HepG2 (cell line): ENCODE measurements around the gene PAXX. TPM values are rescaled to one million over a fixed set of nuclear protein-coding genes. Genes with fewer than 3 reads are reported as not detected.

Experiments used
- ATAC-seq: fragments of 200-7000 bp; cut with Tn5 transposase; 3 replicates; pipeline ENCODE4 v1.9.1; 2020; ENCODE audit warnings: mild to moderate bottlenecking, moderate library complexity
- BruUV-seq: library from RNA; stranded (reverse); fragments of 400-500 nt; replicated peaks from 2 replicates; lab custom pipeline; 2021; lab: Mats Ljungman, UMichigan
- CTCF ChIA-PET: fragments of 300-600 bp; formaldehyde crosslinking; extraction: SDS; loops from one replicate; lab custom pipeline; 2021; ENCODE audit warnings: low total read pairs, inconsistent platforms, low intra/inter-chr PET ratio; lab: Yijun Ruan, JAX
- POLR2A ChIA-PET: fragments of 350-600 bp; sonication (Branson Sonifier 250); formaldehyde crosslinking; loops from one replicate; lab custom pipeline; 2020; ENCODE audit warnings: antibody characterized with exemption, inconsistent platforms; lab: Yijun Ruan, JAX
- DNase-seq: peaks from one replicate; pipeline ENCODE4 v3.0.0-alpha.2; 2015; ENCODE audit warnings: low spot score
- FAIRE-seq: peaks from 3 replicates; lab custom pipeline; 2011; peaks lifted over from hg19 to GRCh38; lab: Jason Lieb, UNC
- H2AFZ ChIP-seq: one replicate; pipeline ENCODE4 v1.6.1; 2011; ENCODE audit warnings: low read length, inconsistent platforms
- H3K27ac ChIP-seq: fragments of 300-600 bp; 3 replicates; pipeline ENCODE4 v1.8.0; 2011; ENCODE audit warnings: mixed run types, mild to moderate bottlenecking, mixed read lengths, low read length, inconsistent platforms; ENCODE audit not compliant: insufficient read depth; ENCODE audit errors: extremely low read length
- H3K27me3 ChIP-seq, 2 experiments: fragments of 200-600 bp in 1 of 2; 2 replicates in 1 of 2; 3 replicates in 1 of 2; pipeline versions ENCODE4 v1.6.0 to v1.8.0; 2011; ENCODE audit warnings: low read length in 2 of 2, mild to moderate bottlenecking in 2 of 2, moderate library complexity in 2 of 2, inconsistent platforms in 1 of 2; ENCODE audit not compliant: insufficient read depth in 2 of 2, control insufficient read depth in 1 of 2
- H3K36me3 ChIP-seq, 2 experiments: fragments of 200-600 bp in 1 of 2; replicated peaks in 1 of 2; 2 replicates in 1 of 2; 3 replicates in 1 of 2; pipeline versions ENCODE4 v1.5.1 to v1.8.0; 2011; ENCODE audit warnings: low read length in 2 of 2, inconsistent platforms in 1 of 2; ENCODE audit not compliant: insufficient read depth in 2 of 2, control insufficient read depth in 1 of 2
- H3K4me1 ChIP-seq: 2 replicates; pipeline ENCODE4 v1.5.1; 2012; ENCODE audit warnings: low read length, inconsistent platforms; ENCODE audit not compliant: insufficient read depth
- H3K4me2 ChIP-seq: 2 replicates; pipeline ENCODE4 v1.6.0; 2011; ENCODE audit warnings: low read depth, low read length, inconsistent platforms
- H3K4me3 ChIP-seq, 3 experiments: fragments of 200-600 bp in 1 of 3; sonication (generic), shearing (Covaris generic) in 1 of 3; replicated peaks in 1 of 3; 2 replicates each; pipeline ENCODE4 v1.5.1; 2011 to 2016; ENCODE audit warnings: low read length in 3 of 3, inconsistent platforms in 2 of 3, low read depth in 2 of 3, mild to moderate bottlenecking in 2 of 3, control low read depth in 1 of 3, mixed read lengths in 1 of 3; ENCODE audit not compliant: insufficient read depth in 1 of 3
- H3K79me2 ChIP-seq: one replicate; pipeline ENCODE4 v1.6.1; 2011; ENCODE audit warnings: low read length, inconsistent platforms; ENCODE audit not compliant: insufficient read depth
- H3K9ac ChIP-seq: 2 replicates; pipeline ENCODE4 v1.6.0; 2011; ENCODE audit warnings: mild to moderate bottlenecking, low read depth, low read length, inconsistent platforms; ENCODE audit not compliant: insufficient read depth
- H3K9me3 ChIP-seq: 2 replicates; pipeline ENCODE4 v1.5.1; 2012; ENCODE audit warnings: mild to moderate bottlenecking, low read length
- H4K20me1 ChIP-seq: 2 replicates; pipeline ENCODE4 v1.6.0; 2011; ENCODE audit warnings: inconsistent platforms, mild to moderate bottlenecking, low read length, moderate library complexity; ENCODE audit not compliant: insufficient read depth
- ARNT2 ChIP-seq: sonication (generic); formaldehyde crosslinking; IDR thresholded peaks from 2 replicates; pipeline ENCODE4 v1.8.0; 2022; ENCODE audit warnings: mild to moderate bottlenecking, low read depth, missing genetic modification reagents, moderate library complexity
- BCL6 ChIP-seq: IDR thresholded peaks from 2 replicates; pipeline ENCODE4 v1.6.1; 2016; ENCODE audit warnings: missing genetic modification reagents, missing compliant biosample characterization
- HDAC6 ChIP-seq: fragments of 200-600 bp; sonication (generic); IDR thresholded peaks from 2 replicates; pipeline ENCODE4 v1.7.0; 2017; ENCODE audit warnings: mild to moderate bottlenecking, antibody characterized with exemption, low read length, low read depth
- KLF13 ChIP-seq: sonication (generic); formaldehyde crosslinking; IDR thresholded peaks from 2 replicates; pipeline ENCODE4 v1.4.0; 2020; ENCODE audit warnings: mild to moderate bottlenecking, missing genetic modification reagents
- MED1 ChIP-seq: sonication (generic); formaldehyde crosslinking; IDR thresholded peaks from 2 replicates; pipeline ENCODE4 v1.4.0; 2020; ENCODE audit warnings: missing genetic modification reagents
- PBX3 ChIP-seq: sonication (generic); formaldehyde crosslinking; IDR thresholded peaks from 2 replicates; pipeline ENCODE4 v1.8.1; 2023; ENCODE audit warnings: missing genetic modification reagents, inconsistent platforms, borderline replicate concordance
- PHF8 ChIP-seq: sonication (generic); formaldehyde crosslinking; IDR thresholded peaks from 2 replicates; pipeline ENCODE4 v1.5.0; 2020; ENCODE audit warnings: missing genetic modification reagents
- RBFOX2 ChIP-seq: fragments of 200-400 bp; formaldehyde crosslinking; IDR thresholded peaks from 2 replicates; pipeline ENCODE4 v1.6.1; 2017; ENCODE audit warnings: low read depth, mild to moderate bottlenecking, low read length
- RFX3 ChIP-seq: IDR thresholded peaks from 2 replicates; pipeline ENCODE4 v1.6.1; 2016; ENCODE audit warnings: missing biosample characterization, missing genetic modification reagents
- SMAD1 ChIP-seq: sonication (generic); formaldehyde crosslinking; IDR thresholded peaks from 2 replicates; pipeline ENCODE4 v1.4.0; 2020; ENCODE audit warnings: missing genetic modification reagents, low read depth, mild to moderate bottlenecking, borderline replicate concordance
- TARDBP ChIP-seq: sonication (generic); formaldehyde crosslinking; IDR thresholded peaks from 2 replicates; pipeline ENCODE4 v1.8.0; 2022; ENCODE audit warnings: mild to moderate bottlenecking, missing genetic modification reagents
- ZMYM4 ChIP-seq: sonication (generic); formaldehyde crosslinking; IDR thresholded peaks from 2 replicates; pipeline ENCODE4 v1.8.1; 2023; ENCODE audit warnings: mild to moderate bottlenecking, missing genetic modification reagents
- ZNF292 ChIP-seq: sonication (generic); formaldehyde crosslinking; IDR thresholded peaks from 2 replicates; pipeline ENCODE4 v1.8.1; 2022; ENCODE audit warnings: mild to moderate bottlenecking, low read depth, missing genetic modification reagents, borderline replicate concordance
- ZNF546 ChIP-seq: sonication (generic); formaldehyde crosslinking; conservative IDR thresholded peaks from 2 replicates; pipeline ENCODE4 v1.8.1; 2023; ENCODE audit warnings: mild to moderate bottlenecking, missing genetic modification reagents
- ZNF83 ChIP-seq: sonication (generic); formaldehyde crosslinking; IDR thresholded peaks from 2 replicates; pipeline ENCODE4 v1.4.0; 2020; ENCODE audit warnings: missing genetic modification reagents, mild to moderate bottlenecking, borderline replicate concordance
- WGBS: methylation state at CpG from one replicate; pipeline ENCODE4 v1.1.6; 2017; ENCODE audit warnings: low lambda C conversion rate; 5-methylcytosine and 5-hydroxymethylcytosine counted together
- in situ Hi-C: cut with HindIII; loops from 2 replicates; pipeline ENCODE4 v1.10.0; 2017; ENCODE audit warnings: low pct_unique_long_range_greater_than_20kb; ENCODE audit not compliant: extremely low pct_ligation_motif_present
- intact Hi-C: fragments of 100-400 bp; cut with micrococcal nuclease; formaldehyde crosslinking; loops from one replicate; pipeline ENCODE4 v1.10.0; 2022; ENCODE audit not compliant: unreplicated experiment
- polyA plus RNA-seq, 8 experiments: library from polyadenylated mRNA; depleted of rRNA in 3 of 8; stranded (reverse) in 7 of 8; unstranded in 1 of 8; fragments of >200 nt; fragmentation: Illumina TruSeq in 4 of 8; extraction: Trizol in 4 of 8; gene quantifications; 2 replicates each; pipeline versions ENCODE4 v1.2.1 to v1.2.3, GENCODE V29; 2011 to 2016; ENCODE audit warnings: low read depth in 4 of 8, missing spikeins in 1 of 8, mixed read lengths in 1 of 8; ENCODE audit not compliant: insufficient read depth in 1 of 8
- total RNA-seq, 5 experiments: library from RNA; depleted of rRNA; stranded (reverse); fragments of >200 nt; fragmentation: Illumina TruSeq; extraction: Trizol; gene quantifications; 2 replicates each; pipeline ENCODE4 v1.2.3, GENCODE V29; 2016; ENCODE audit warnings: low read depth in 1 of 5

PAXX gene
- total and polyA plus RNA-seq, 2 of the 13 experiments (the other 11 are each of a cell fraction or from before 2014, with no cell fraction given): 14.0 to 31.9 TPM

DNA sequence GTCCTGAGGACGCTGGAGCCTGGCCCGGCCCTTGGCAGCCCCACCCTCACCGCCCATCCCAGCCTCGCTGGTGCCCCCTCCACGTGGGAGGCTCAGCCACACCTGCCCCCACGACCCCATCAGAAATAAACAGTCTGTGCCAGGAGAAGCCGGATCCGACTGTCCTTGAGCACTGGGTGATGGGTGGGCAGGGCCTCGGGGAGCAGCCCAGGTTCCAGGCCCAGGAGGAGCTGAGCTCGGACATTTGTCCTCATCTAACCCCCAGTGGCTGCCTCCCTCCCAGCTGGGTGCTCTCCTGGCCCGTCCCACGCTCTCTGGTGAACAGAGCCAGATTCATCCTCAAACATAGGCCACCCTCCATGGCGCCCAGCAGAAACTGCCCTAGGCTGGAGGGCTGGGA, 19.5 kb upstream of the PAXX start:
- TF ChIP-seq ZMYM4 (CRISPR knock-in tag) (no peak), HDAC6 (no peak), ZNF292 (no peak)
- Histone ChIP-seq H3K27me3 (peaks cover 32 to 84% of the 10 kb centered on the region in 2 experiments), H3K4me2 (no peak overlapping the region), H3K4me1 (peaks cover 40% of the 10 kb centered on the region), H3K36me3 (no peaks in the 10 kb centered on the region), H3K79me2 (no peaks in the 10 kb centered on the region), H3K9me3 (no peaks in the 10 kb centered on the region), H3K27ac (no peak overlapping the region), H3K9ac (no peak overlapping the region), H4K20me1 (no peaks in the 10 kb centered on the region), H3K4me3 (no peak overlapping the region), H2AFZ (no peak overlapping the region)
- CTCF ChIA-PET: no interaction called here
- intact Hi-C loops: no loop called here
- POLR2A ChIA-PET: interaction anchor here (1.4 to 1.5 kb wide), 2 partner anchors 11 to 19 kb away, joined by 3 read pairs; partner anchors contain the start of gene PAXX
- DNase-seq (no peak), ATAC-seq (no peak), FAIRE-seq (no peak)
- BruUV-seq: no TSS peak
- in situ Hi-C loops: no loop called here
- 6% methylated on average over 5 of the region's 13 CpGs for WGBS

GRCh38 chr9:136973618-136974617, 18.3 kb upstream of the PAXX start:
- H3K79me2 ChIP-seq: no peaks in the 10 kb centered on the region
- FAIRE-seq (no peak), ATAC-seq (no peak), DNase-seq (no peak)
- intact Hi-C loops: no loop called here
- H3K36me3 ChIP-seq: no peaks in the 10 kb centered on the region
- H3K4me1 ChIP-seq: peaks cover 29% of the 10 kb centered on the region
- CTCF ChIA-PET: no interaction called here
- no peak overlapping the region for H2AFZ ChIP-seq
- POLR2A ChIA-PET: interaction anchor here (1.4 to 1.6 kb wide), 2 partner anchors 12 to 19 kb away, joined by 3 to 4 read pairs; partner anchors contain the start of gene PAXX
- H3K27me3 ChIP-seq: peaks cover 30 to 79% of the 10 kb centered on the region in 2 experiments
- no peaks in the 10 kb centered on the region for H3K9me3 ChIP-seq
- WGBS: 14% methylated on average over 15 of the region's 29 CpGs
- no peak overlapping the region for H3K27ac ChIP-seq
- H3K9ac ChIP-seq: no peak overlapping the region
- H3K4me2 ChIP-seq: no peak overlapping the region
- in situ Hi-C loops: no loop called here
- no TSS peak for BruUV-seq
- H3K4me3 ChIP-seq: no peak overlapping the region
- no peaks in the 10 kb centered on the region for H4K20me1 ChIP-seq
- no peak for TF ChIP-seq BCL6
- no peak for TF ChIP-seq PHF8 (CRISPR knock-in tag)
- no peak for TF ChIP-seq KLF13
- no peak for TF ChIP-seq RFX3
- no peak for TF ChIP-seq TARDBP (CRISPR knock-in tag)
- no peak for TF ChIP-seq MED1
- no peak for TF ChIP-seq RBFOX2
- no peak for TF ChIP-seq SMAD1 (CRISPR knock-in tag)
- no peak for TF ChIP-seq ARNT2
- TF ChIP-seq ZNF83: no peak
- no peak for TF ChIP-seq ZNF546 (CRISPR knock-in tag)
- TF ChIP-seq PBX3: no peak
